BE2C (cell line): ENCODE measurements around the gene EBF3.

Experiments used
- DNase-seq: peaks from one replicate; pipeline ENCODE4 v3.0.0-alpha.2; 2020
- H3K27me3 ChIP-seq: fragments of 250-450 bp; sonication (Bioruptor Pico); 2 replicates; pipeline ENCODE4 v1.5.1; 2020; ENCODE audit warnings: mild to moderate bottlenecking
- H3K36me3 ChIP-seq: fragments of 250-450 bp; sonication (Bioruptor Pico); 2 replicates; pipeline ENCODE4 v1.5.1; 2020; ENCODE audit warnings: mild to moderate bottlenecking
- H3K4me1 ChIP-seq: fragments of 250-450 bp; sonication (Bioruptor Pico); 2 replicates; pipeline ENCODE4 v1.5.1; 2020
- H3K4me3 ChIP-seq: 2 replicates; pipeline ENCODE4 v1.5.1; 2011; ENCODE audit warnings: low read depth, low read length
- H3K9me3 ChIP-seq: fragments of 250-450 bp; sonication (Bioruptor Pico); 2 replicates; pipeline ENCODE4 v1.5.1; 2020
- CTCF ChIP-seq: IDR thresholded peaks from 2 replicates; pipeline ENCODE4 v1.5.1; 2012; ENCODE audit warnings: mild to moderate bottlenecking, low read depth, low read length

The EBF3 gene

GRCh38 chr10:129864082-129864481, 100.0 kb downstream of the EBF3 start:
- H3K4me1 ChIP-seq: peaks cover 14% of the 10 kb centered on the region
- H3K4me3 ChIP-seq: no peak overlapping the region
- TF ChIP-seq CTCF: no peak
- no peak for DNase-seq
- no peaks in the 10 kb centered on the region for H3K27me3 ChIP-seq
- no peaks in the 10 kb centered on the region for H3K9me3 ChIP-seq
- H3K36me3 ChIP-seq: peaks cover 44% of the 10 kb centered on the region

- no peak overlapping the region for H3K4me3 ChIP-seq
- H3K9me3 ChIP-seq: no peaks in the 10 kb centered on the region
- TF ChIP-seq CTCF: peak; percentile 31
- H3K36me3 ChIP-seq: peaks cover 44% of the 10 kb centered on the region
- DNase-seq: peak; percentile 86
- no peaks in the 10 kb centered on the region for H3K27me3 ChIP-seq
- peaks cover 14% of the 10 kb centered on the region for H3K4me1 ChIP-seq
Observed at GRCh38 chr10:129863201-129863663, 100.8 kb downstream of the EBF3 start.

- H3K4me3 ChIP-seq: no peak overlapping the region
- H3K27me3 ChIP-seq: no peaks in the 10 kb centered on the region
- peaks cover 43% of the 10 kb centered on the region for H3K36me3 ChIP-seq
- no peaks in the 10 kb centered on the region for H3K9me3 ChIP-seq
- peaks cover 14% of the 10 kb centered on the region for H3K4me1 ChIP-seq
- DNase-seq: no peak
- TF ChIP-seq CTCF: no peak
Observed at GRCh38 chr10:129861776-129862531, 102.1 kb downstream of the EBF3 start.

GRCh38 chr10:129860396-129860795, 103.7 kb downstream of the EBF3 start:
- TF ChIP-seq CTCF: no peak
- no peaks in the 10 kb centered on the region for H3K9me3 ChIP-seq
- DNase-seq: no peak
- H3K36me3 ChIP-seq: peaks cover 35% of the 10 kb centered on the region
- no peaks in the 10 kb centered on the region for H3K27me3 ChIP-seq
- peaks cover 14% of the 10 kb centered on the region for H3K4me1 ChIP-seq
- no peak overlapping the region for H3K4me3 ChIP-seq

GRCh38 chr10:129859536-129859935, 104.5 kb downstream of the EBF3 start:
- Histone ChIP-seq H3K4me1 (peaks cover 14% of the 10 kb centered on the region), H3K4me3 (no peak overlapping the region), H3K9me3 (no peaks in the 10 kb centered on the region), H3K36me3 (peaks cover 31% of the 10 kb centered on the region), H3K27me3 (no peaks in the 10 kb centered on the region)
- no peak for TF ChIP-seq CTCF
- no peak for DNase-seq

- no peak overlapping the region for H3K4me3 ChIP-seq
- no peaks in the 10 kb centered on the region for H3K27me3 ChIP-seq
- H3K36me3 ChIP-seq: peaks cover 31% of the 10 kb centered on the region
- no peak for TF ChIP-seq CTCF
- no peaks in the 10 kb centered on the region for H3K9me3 ChIP-seq
- no peak for DNase-seq
- H3K4me1 ChIP-seq: no peaks in the 10 kb centered on the region
Observed at GRCh38 chr10:129857242-129857960, 106.7 kb downstream of the EBF3 start.
